UCSD-AML1 (cell line): ENCODE results near the gene ZC3H7A.

Experiments used
- DNase-seq: peaks from one replicate; lab custom pipeline; 2025; ENCODE audit not compliant: unreplicated experiment; lab: John Stamatoyannopoulos, UW

The ZC3H7A gene

GRCh38 chr16:11737713-11738112, 59.3 kb downstream of the ZC3H7A start:
- no peak for DNase-seq

GRCh38 chr16:11736903-11737302, 60.2 kb downstream of the ZC3H7A start:
- DNase-seq = no peak

GRCh38 chr16:11735787-11736186, 61.3 kb downstream of the ZC3H7A start:
- DNase-seq = no peak

- no peak for DNase-seq
These were observed 62.4 kb downstream of the ZC3H7A start for GRCh38 chr16:11734653-11735043.

GRCh38 chr16:11734025-11734652, 62.9 kb downstream of the ZC3H7A start:
- DNase-seq = no peak

DNA sequence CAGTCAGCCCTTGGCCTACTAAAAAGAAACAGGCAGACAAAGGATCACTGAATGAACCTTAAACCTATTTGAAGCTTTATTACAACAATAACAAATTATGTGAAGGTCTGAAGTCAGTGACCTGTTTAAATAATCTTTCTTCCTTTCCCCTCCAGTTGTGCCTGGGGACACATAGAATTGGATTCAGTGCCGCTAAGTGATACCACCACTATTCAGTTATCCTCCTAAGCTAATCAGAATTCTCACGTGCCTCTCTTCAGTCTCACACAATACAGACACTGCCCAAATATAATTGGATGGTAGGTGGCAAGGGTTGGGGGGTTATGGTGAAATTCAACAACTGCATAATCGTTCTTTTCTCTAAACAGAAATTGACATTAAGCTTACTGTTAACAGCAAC, 65.8 kb downstream of the ZC3H7A start:
- no peak for DNase-seq

DNA sequence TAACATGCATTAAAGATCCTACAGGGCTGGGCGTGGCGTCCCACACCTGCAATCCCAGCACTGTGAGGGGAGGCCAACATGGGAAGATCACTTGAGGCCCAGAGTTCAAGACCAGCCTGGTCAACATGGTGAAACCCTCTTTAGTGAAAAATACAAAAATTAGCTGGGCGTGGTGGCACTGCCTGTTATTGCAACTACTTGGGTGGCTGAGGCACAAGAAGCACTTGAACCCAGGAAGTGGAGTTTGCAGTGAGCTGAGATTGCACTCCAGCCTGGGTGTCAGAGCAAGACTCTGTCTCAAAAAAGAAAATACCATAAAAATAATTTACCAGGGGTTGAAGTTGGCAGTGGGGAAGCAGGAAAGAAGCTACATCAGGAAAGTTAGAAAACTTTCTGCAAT, 67.3 kb downstream of the ZC3H7A start:
- no peak for DNase-seq

DNA sequence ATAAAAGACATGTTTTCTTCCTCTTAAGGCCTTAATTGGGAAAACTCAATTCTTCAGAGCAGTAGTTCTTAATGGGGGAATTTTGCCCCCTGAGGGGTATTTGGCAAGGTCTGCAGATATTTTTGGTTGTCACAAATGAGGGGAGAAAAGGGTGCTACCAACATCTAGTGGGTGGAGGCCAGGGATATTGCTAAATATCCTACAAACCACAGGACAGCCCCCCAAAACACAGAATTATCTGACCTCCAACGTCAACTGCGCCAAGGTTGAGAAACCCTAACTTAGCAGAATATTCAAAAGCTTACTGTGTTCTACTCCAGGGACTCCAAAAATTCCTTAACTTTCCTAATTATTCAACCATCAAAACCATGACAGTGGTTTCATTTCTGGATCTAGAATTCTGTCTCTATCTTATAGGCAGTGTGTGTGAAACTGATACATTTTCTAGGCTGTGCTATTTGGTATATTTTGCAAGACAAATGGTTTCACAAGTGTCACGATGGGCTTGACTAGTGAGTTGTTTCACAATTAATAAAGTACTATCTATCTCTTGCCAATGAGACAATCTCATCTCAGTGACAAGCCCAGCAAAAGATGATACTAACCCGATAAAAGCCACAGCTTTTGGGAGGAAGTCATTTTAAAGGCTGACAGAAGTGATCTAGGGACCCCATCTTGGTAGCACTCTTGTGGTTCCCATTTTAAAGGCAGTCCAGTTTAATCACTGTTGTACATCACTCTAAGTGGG, 69.1 kb downstream of the ZC3H7A start:
- DNase-seq = no peak

- no peak for DNase-seq
These were observed 71.0 kb downstream of the ZC3H7A start for GRCh38 chr16:11726008-11726407.

DNA sequence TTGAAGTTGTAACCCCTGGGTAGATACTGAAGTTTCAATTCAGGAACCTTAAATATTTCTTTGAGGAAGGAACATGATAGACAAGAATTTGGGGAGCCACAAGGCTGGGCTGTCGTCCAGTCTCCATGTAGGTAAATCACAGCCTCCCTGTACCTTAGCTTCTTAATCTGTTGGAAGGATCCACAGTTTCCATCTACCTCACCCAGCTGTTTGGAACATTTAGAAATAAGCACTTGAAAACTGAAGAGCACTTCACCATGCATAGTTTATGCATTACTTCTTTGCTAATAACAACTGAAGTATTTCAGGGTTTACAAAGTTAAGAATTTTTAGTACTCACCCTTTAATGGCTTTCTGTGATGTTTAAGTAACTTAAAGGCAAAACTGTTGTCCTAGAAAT, 71.6 kb downstream of the ZC3H7A start:
- DNase-seq = no peak

DNA sequence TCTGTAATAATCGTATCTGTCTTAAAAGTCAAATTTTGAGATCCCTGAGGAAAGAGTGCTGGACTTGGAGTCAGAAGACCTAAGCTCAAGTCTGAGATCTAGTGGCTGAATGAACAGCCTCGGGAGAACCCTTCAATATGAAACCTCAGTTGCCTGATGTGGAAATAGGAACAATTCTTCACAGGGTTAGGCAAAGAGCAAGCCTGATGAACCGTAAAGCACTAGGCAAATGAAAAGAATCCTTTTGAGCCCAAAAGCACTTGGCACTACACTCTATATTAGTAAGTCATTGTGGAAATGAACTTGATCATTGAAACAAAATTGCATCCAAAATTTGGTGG, 74.6 kb downstream of the ZC3H7A start:
- no peak for DNase-seq

DNA sequence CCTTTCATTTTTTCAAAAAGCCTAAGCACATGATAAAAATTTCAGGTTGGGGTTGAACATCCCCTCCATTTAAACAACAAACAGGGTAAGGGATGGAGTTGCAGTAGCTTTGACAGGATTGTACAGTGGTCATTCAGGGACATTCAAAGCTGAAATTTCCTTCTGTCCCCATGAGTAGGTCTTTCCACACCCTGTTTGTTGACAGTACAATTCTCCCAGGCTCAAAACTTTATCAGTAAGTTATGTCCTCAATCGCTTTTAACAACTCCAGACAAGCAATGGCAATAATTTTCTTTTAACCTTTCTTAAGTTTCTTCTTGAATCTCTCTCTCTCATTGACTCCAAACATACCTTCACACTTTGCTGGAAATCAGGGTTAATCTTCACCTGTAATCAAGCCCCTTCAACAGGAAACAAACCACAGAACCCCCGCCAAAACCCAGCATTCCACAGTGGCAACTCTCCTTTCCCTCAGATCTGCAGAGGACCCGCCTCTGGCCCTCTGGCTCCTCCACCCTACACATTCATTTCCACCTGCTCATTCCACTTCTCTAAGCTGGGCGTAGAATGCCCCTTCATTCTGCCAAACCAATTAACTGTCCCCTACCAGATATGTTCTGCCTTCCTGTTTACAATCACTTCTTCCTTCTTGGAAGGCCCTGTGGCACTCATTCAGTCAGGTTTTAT, 75.1 kb downstream of the ZC3H7A start:
- DNase-seq = no peak

GRCh38 chr16:11719762-11720161, 77.3 kb downstream of the ZC3H7A start:
- DNase-seq = no peak

DNA sequence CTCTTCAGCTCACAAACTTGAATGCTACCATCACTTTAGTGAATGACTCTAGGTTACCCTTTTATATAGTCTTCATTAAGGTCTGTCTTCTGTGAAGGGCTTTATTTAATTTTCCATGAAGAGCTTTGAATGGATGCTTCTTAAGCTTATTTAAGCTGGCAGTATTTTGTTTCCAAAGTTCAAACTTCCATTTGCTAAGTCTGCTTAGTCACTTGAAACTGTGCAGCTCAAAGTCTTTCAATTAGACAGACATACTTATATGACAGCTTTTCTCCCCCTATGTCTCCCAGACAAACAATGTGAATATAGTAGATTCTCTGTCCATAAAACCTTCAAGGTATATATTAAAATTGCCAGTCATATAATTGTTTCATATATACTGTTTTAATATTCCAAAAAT, 77.9 kb downstream of the ZC3H7A start:
- no peak for DNase-seq

GRCh38 chr16:11717811-11718210, 79.2 kb downstream of the ZC3H7A start:
- no peak for DNase-seq

DNA sequence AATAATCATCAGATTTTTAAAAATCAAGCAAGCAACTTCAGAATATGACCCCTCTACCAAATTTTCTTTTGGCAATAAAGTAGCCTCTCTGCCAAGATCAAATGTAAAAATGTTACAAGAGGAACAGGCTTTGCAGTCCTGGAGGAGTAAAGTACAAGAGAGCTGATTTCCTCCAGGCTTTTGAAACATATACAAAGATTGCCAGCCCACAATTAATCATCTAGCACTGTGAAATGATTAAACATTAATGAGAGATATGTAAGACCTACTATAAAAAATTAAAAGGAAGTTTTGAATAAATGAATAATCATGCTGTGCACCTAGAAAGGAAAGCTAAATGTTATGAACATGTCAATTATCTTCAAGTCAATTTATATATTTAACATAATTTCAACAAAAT, 80.7 kb downstream of the ZC3H7A start:
- DNase-seq = no peak

GRCh38 chr16:11715246-11715947, 81.7 kb downstream of the ZC3H7A start:
- no peak for DNase-seq

GRCh38 chr16:11712122-11712521, 84.9 kb downstream of the ZC3H7A start:
- DNase-seq = no peak

GRCh38 chr16:11711662-11712061, 85.4 kb downstream of the ZC3H7A start:
- DNase-seq = no peak

DNA sequence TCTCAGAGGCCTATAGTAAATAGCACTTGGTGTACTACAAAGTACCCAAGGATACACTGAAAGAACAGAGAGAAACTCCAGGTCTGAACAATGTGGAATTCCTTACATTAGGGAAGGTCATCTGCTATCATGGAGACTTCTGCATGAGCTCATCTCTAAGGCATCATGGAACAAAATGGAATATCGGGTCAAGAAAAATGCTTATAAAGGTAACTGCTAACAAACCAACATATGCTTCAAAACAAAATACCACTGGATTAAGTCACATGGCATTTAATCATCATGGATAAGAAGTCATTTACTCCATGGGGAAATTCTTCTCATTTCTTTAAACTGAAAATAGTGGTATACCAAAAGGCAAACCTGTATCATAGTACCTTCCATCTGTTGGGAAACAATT, 88.6 kb downstream of the ZC3H7A start:
- DNase-seq = no peak

GRCh38 chr16:11707679-11708197, 89.3 kb downstream of the ZC3H7A start:
- DNase-seq = no peak
